GM23338 (cell line): Measurements from ENCODE around the gene FMN2.

ENCODE experiments used
- CREB1 ChIP-seq: fragments of 250-450 bp; sonication (Bioruptor Pico); IDR thresholded peaks from 2 replicates; pipeline ENCODE4 v1.5.0; 2020; ENCODE audit warnings: low read depth, mild to moderate bottlenecking, moderate library complexity
- EZH2 ChIP-seq: fragments of 200-600 bp; sonication (generic); IDR thresholded peaks from one replicate; pipeline ENCODE4 v1.8.0; 2017; ENCODE audit warnings: antibody characterized with exemption, mild to moderate bottlenecking, low read depth; ENCODE audit not compliant: unreplicated experiment
- EZH2phosphoT487 ChIP-seq: fragments of 200-600 bp; sonication (generic); IDR thresholded peaks from one replicate; pipeline ENCODE4 v1.8.1; 2018; ENCODE audit warnings: antibody characterized with exemption; ENCODE audit not compliant: unreplicated experiment
- POLR2AphosphoS5 ChIP-seq: IDR thresholded peaks from 2 replicates; pipeline ENCODE4 v1.6.1; 2016; ENCODE audit warnings: antibody characterized with exemption, low read depth
- ZNF114 ChIP-seq: fragments of 250-450 bp; sonication (Bioruptor Pico); IDR thresholded peaks from 2 replicates; pipeline ENCODE4 v1.5.0; 2020; ENCODE audit warnings: mild to moderate bottlenecking, moderate library complexity
- TF ChIP-seq, protein P1 (sequence below), 2 experiments: fragments of 200-600 bp in 1 of 2; sonication (generic) in 1 of 2; conservative IDR thresholded peaks; 2 replicates each; pipeline versions ENCODE4 v1.5.1 to v1.6.1; 2016 to 2017; ENCODE audit warnings: antibody characterized with exemption in 2 of 2, low read depth in 2 of 2, mild to moderate bottlenecking in 2 of 2, moderate library complexity in 1 of 2
- TF ChIP-seq, protein P2 (sequence below): IDR thresholded peaks from 2 replicates; pipeline ENCODE4 v1.6.1; 2016; ENCODE audit warnings: antibody characterized with exemption
- TF ChIP-seq, protein P3 (sequence below): fragments of 250-450 bp; sonication (Bioruptor Pico); IDR thresholded peaks from 2 replicates; pipeline ENCODE4 v1.5.0; 2020; ENCODE audit warnings: mild to moderate bottlenecking, moderate library complexity

- TF ChIP-seq EZH2phosphoT487 (no peak), POLR2AphosphoS5 (no peak), ZNF114 (CRISPR knock-in tag) (no peak), EZH2 (no peak), CREB1 (CRISPR knock-in tag) (no peak)
- TF ChIP-seq, protein P1, sequence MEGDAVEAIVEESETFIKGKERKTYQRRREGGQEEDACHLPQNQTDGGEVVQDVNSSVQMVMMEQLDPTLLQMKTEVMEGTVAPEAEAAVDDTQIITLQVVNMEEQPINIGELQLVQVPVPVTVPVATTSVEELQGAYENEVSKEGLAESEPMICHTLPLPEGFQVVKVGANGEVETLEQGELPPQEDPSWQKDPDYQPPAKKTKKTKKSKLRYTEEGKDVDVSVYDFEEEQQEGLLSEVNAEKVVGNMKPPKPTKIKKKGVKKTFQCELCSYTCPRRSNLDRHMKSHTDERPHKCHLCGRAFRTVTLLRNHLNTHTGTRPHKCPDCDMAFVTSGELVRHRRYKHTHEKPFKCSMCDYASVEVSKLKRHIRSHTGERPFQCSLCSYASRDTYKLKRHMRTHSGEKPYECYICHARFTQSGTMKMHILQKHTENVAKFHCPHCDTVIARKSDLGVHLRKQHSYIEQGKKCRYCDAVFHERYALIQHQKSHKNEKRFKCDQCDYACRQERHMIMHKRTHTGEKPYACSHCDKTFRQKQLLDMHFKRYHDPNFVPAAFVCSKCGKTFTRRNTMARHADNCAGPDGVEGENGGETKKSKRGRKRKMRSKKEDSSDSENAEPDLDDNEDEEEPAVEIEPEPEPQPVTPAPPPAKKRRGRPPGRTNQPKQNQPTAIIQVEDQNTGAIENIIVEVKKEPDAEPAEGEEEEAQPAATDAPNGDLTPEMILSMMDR (conservative IDR thresholded peaks at IDR 0.05; ENCODE audit: low read depth in 2 of 2): no peak
- TF ChIP-seq, protein P2, sequence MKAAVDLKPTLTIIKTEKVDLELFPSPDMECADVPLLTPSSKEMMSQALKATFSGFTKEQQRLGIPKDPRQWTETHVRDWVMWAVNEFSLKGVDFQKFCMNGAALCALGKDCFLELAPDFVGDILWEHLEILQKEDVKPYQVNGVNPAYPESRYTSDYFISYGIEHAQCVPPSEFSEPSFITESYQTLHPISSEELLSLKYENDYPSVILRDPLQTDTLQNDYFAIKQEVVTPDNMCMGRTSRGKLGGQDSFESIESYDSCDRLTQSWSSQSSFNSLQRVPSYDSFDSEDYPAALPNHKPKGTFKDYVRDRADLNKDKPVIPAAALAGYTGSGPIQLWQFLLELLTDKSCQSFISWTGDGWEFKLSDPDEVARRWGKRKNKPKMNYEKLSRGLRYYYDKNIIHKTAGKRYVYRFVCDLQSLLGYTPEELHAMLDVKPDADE: no peak
- TF ChIP-seq, protein P3, sequence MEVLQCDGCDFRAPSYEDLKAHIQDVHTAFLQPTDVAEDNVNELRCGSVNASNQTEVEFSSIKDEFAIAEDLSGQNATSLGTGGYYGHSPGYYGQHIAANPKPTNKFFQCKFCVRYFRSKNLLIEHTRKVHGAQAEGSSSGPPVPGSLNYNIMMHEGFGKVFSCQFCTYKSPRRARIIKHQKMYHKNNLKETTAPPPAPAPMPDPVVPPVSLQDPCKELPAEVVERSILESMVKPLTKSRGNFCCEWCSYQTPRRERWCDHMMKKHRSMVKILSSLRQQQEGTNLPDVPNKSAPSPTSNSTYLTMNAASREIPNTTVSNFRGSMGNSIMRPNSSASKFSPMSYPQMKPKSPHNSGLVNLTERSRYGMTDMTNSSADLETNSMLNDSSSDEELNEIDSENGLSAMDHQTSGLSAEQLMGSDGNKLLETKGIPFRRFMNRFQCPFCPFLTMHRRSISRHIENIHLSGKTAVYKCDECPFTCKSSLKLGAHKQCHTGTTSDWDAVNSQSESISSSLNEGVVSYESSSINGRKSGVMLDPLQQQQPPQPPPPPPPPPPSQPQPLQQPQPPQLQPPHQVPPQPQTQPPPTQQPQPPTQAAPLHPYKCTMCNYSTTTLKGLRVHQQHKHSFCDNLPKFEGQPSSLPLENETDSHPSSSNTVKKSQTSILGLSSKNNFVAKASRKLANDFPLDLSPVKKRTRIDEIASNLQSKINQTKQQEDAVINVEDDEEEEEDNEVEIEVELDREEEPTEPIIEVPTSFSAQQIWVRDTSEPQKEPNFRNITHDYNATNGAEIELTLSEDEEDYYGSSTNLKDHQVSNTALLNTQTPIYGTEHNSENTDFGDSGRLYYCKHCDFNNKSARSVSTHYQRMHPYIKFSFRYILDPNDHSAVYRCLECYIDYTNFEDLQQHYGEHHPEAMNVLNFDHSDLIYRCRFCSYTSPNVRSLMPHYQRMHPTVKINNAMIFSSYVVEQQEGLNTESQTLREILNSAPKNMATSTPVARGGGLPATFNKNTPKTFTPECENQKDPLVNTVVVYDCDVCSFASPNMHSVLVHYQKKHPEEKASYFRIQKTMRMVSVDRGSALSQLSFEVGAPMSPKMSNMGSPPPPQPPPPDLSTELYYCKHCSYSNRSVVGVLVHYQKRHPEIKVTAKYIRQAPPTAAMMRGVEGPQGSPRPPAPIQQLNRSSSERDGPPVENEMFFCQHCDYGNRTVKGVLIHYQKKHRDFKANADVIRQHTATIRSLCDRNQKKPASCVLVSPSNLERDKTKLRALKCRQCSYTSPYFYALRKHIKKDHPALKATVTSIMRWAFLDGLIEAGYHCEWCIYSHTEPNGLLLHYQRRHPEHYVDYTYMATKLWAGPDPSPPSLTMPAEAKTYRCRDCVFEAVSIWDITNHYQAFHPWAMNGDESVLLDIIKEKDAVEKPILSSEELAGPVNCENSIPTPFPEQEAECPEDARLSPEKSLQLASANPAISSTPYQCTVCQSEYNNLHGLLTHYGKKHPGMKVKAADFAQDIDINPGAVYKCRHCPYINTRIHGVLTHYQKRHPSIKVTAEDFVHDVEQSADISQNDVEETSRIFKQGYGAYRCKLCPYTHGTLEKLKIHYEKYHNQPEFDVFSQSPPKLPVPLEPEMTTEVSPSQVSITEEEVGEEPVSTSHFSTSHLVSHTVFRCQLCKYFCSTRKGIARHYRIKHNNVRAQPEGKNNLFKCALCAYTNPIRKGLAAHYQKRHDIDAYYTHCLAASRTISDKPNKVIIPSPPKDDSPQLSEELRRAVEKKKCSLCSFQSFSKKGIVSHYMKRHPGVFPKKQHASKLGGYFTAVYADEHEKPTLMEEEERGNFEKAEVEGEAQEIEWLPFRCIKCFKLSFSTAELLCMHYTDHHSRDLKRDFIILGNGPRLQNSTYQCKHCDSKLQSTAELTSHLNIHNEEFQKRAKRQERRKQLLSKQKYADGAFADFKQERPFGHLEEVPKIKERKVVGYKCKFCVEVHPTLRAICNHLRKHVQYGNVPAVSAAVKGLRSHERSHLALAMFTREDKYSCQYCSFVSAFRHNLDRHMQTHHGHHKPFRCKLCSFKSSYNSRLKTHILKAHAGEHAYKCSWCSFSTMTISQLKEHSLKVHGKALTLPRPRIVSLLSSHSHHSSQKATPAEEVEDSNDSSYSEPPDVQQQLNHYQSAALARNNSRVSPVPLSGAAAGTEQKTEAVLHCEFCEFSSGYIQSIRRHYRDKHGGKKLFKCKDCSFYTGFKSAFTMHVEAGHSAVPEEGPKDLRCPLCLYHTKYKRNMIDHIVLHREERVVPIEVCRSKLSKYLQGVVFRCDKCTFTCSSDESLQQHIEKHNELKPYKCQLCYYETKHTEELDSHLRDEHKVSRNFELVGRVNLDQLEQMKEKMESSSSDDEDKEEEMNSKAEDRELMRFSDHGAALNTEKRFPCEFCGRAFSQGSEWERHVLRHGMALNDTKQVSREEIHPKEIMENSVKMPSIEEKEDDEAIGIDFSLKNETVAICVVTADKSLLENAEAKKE (CRISPR knock-in tag): no peak
These were observed 411.9 kb downstream of the FMN2 start for GRCh38 chr1:240503558-240503957.
